K562 (cell line): ENCODE data around the gene SCUBE1. TPM values are rescaled to one million over a fixed set of nuclear protein-coding genes. Genes with fewer than 3 reads are reported as not detected.

Source experiments
- CBFB ChIP-seq: sonication (generic); formaldehyde crosslinking; IDR thresholded peaks from 2 replicates; pipeline ENCODE4 v1.4.0; 2020; ENCODE audit warnings: mild to moderate bottlenecking, missing genetic modification reagents
- ESRRA ChIP-seq: fragments of 450-650 bp; IDR thresholded peaks from 2 replicates; pipeline ENCODE4 v1.6.1; 2014; ENCODE audit warnings: low read depth, mild to moderate bottlenecking, moderate library complexity, borderline replicate concordance
- GABPB1 ChIP-seq: sonication (generic); formaldehyde crosslinking; IDR thresholded peaks from 2 replicates; pipeline ENCODE4 v1.8.0; 2022; ENCODE audit warnings: mild to moderate bottlenecking, missing genetic modification reagents
- HBP1 ChIP-seq: fragments of 450-650 bp; formaldehyde crosslinking; IDR thresholded peaks from 2 replicates; pipeline ENCODE4 v1.4.0; 2022; ENCODE audit warnings: missing genetic modification characterization
- IRF1 ChIP-seq: sonication (generic); formaldehyde crosslinking; IDR thresholded peaks from 2 replicates; pipeline ENCODE4 v1.8.0; 2022; ENCODE audit warnings: missing genetic modification reagents, mild to moderate bottlenecking, borderline replicate concordance
- JUND ChIP-seq, 2 experiments: IDR thresholded peaks; 2 replicates in 1 of 2; 3 replicates in 1 of 2; pipeline ENCODE4 v1.6.1; 2011; ENCODE audit warnings: borderline replicate concordance in 2 of 2, low read depth in 2 of 2, low read length in 2 of 2, improper control_type of control experiment in 1 of 2, missing biosample characterization in 1 of 2, missing genetic modification characterization in 1 of 2, missing genetic modification reagents in 1 of 2
- NR3C1 ChIP-seq: sonication (generic); formaldehyde crosslinking; IDR thresholded peaks from 2 replicates; pipeline ENCODE4 v1.8.1; 2022; ENCODE audit warnings: missing genetic modification reagents
- PCBP2 ChIP-seq: fragments of 200-400 bp; formaldehyde crosslinking; IDR thresholded peaks from 2 replicates; pipeline ENCODE4 v1.6.1; 2018; ENCODE audit warnings: low read length, low read depth, mild to moderate bottlenecking, moderate library complexity; ENCODE audit not compliant: poor library complexity, severe bottlenecking
- RERE ChIP-seq: sonication (generic); formaldehyde crosslinking; IDR thresholded peaks from 2 replicates; pipeline ENCODE4 v1.8.0; 2023; ENCODE audit warnings: missing genetic modification reagents, mild to moderate bottlenecking, borderline replicate concordance
- ZNF518B ChIP-seq: fragments of 250-450 bp; sonication (Bioruptor Pico); IDR thresholded peaks from 2 replicates; pipeline ENCODE4 v1.5.0; 2021; ENCODE audit warnings: mild to moderate bottlenecking, moderate library complexity
- ZNF695 ChIP-seq: fragments of 450-650 bp; formaldehyde crosslinking; IDR thresholded peaks from 2 replicates; pipeline ENCODE4 v1.4.0; 2020; ENCODE audit warnings: mild to moderate bottlenecking, moderate library complexity
- polyA plus RNA-seq, 8 experiments: library from polyadenylated mRNA; depleted of rRNA in 4 of 8; stranded (reverse) in 5 of 8; unstranded in 3 of 8; fragments of >200 nt; fragmentation: Nextera tagmentation in 2 of 8; fragmentation: Illumina TruSeq in 1 of 8; extraction: Ambion mirVana in 2 of 8; extraction: Trizol in 1 of 8; gene quantifications; 2 replicates each; pipeline versions ENCODE4 v1.2.1 to v1.2.3, GENCODE V29; 2011 to 2014; ENCODE audit warnings: inconsistent platforms in 1 of 8, missing spikeins in 1 of 8
- total RNA-seq, 7 experiments: library from RNA; depleted of rRNA in 6 of 7; stranded (reverse); fragments of >200 nt in 6 of 7; fragmentation: Illumina TruSeq in 2 of 7; extraction: Trizol in 2 of 7; gene quantifications; 2 replicates each; pipeline versions ENCODE4 v1.2.1 to v1.2.3, GENCODE V29; 2011 to 2021; ENCODE audit warnings: low replicate concordance in 1 of 7

Gene SCUBE1
- total and polyA plus RNA-seq, 9 of the 15 experiments (the other 6 are each of a cell fraction or from before 2014, with no cell fraction given): 0.03 to 0.47 (median 0.29) TPM; not detected in 6

- peak; percentile 55 for TF ChIP-seq GABPB1
- TF ChIP-seq RERE (CRISPR knock-in tag): no peak
- TF ChIP-seq NR3C1 (CRISPR knock-in tag): no peak
- no peak for TF ChIP-seq ESRRA
- no peak for TF ChIP-seq IRF1
- no peak for TF ChIP-seq CBFB (CRISPR knock-in tag)
- TF ChIP-seq HBP1 (CRISPR knock-in tag): 0 out of 2 replicates have a peak, but pooled peaks have one; percentile 17
- peak; percentile 87 for TF ChIP-seq JUND (IDR thresholded peaks at IDR 0.05; ENCODE audit: borderline replicate concordance, low read depth, low read length)
- peak; percentile 81; the same call in 2 of the 3 replicates for TF ChIP-seq JUND (tag; IDR thresholded peaks at IDR 0.05; ENCODE audit: borderline replicate concordance, low read depth, low read length)
- no peak for TF ChIP-seq PCBP2
- no peak for TF ChIP-seq ZNF518B (CRISPR knock-in tag)
- no peak for TF ChIP-seq ZNF695 (CRISPR knock-in tag)
These were observed 67.4 kb downstream of the SCUBE1 start (continued) for GRCh38 chr22:43275545-43276317.
